Progenitor cell of endocrine pancreas (in vitro differentiated cells): ENCODE data around the gene HOXD11. TPM values are rescaled to one million over a fixed set of nuclear protein-coding genes. Genes with fewer than 3 reads are reported as not detected.
A peak's percentile ranks its signal among the peaks of the same experiment; 100 is the strongest.

Experiments
- DNase-seq: peaks from one replicate; pipeline ENCODE4 v3.0.0; 2021; ENCODE audit warnings: low spot score; ENCODE audit not compliant: unreplicated experiment
- H3K27ac Mint-ChIP-seq: 2 replicates; pipeline ENCODE4 v1.8.0; 2021; ENCODE audit warnings: mild to moderate bottlenecking, moderate library complexity, mixed read lengths
- H3K27me3 Mint-ChIP-seq: 2 replicates; pipeline ENCODE4 v1.8.0; 2021; ENCODE audit warnings: mixed read lengths
- H3K36me3 Mint-ChIP-seq: 2 replicates; pipeline ENCODE4 v1.8.0; 2022; ENCODE audit warnings: mixed read lengths; ENCODE audit not compliant: insufficient read depth
- H3K4me1 Mint-ChIP-seq: 2 replicates; pipeline ENCODE4 v1.8.0; 2021; ENCODE audit warnings: low read depth, mixed read lengths
- H3K4me3 Mint-ChIP-seq: 2 replicates; pipeline ENCODE4 v1.8.0; 2021; ENCODE audit warnings: low read depth, mild to moderate bottlenecking, moderate library complexity, mixed read lengths
- H3K9me3 Mint-ChIP-seq: 2 replicates; pipeline ENCODE4 v1.8.0; 2021; ENCODE audit warnings: low read depth, mixed read lengths
- CTCF ChIP-seq: fragments of 200-600 bp; sonication (generic); IDR thresholded peaks from one replicate; pipeline ENCODE4 v1.5.0; 2021; ENCODE audit warnings: antibody characterized with exemption, mild to moderate bottlenecking; ENCODE audit not compliant: unreplicated experiment
- total RNA-seq: library from RNA; stranded (reverse); gene quantifications from 2 replicates; pipeline ENCODE4 v1.2.1, GENCODE V29; 2021

The HOXD11 gene
- total RNA-seq, 1 donor from 2014 or later: not detected

- peak overlapping the region; percentile 57 for H3K27ac Mint-ChIP-seq
- H3K27me3 Mint-ChIP-seq: peaks cover 93% of the 10 kb centered on the region
- H3K4me3 Mint-ChIP-seq: peak overlapping the region; percentile 26
- H3K36me3 Mint-ChIP-seq: no peaks in the 10 kb centered on the region
- no peaks in the 10 kb centered on the region for H3K9me3 Mint-ChIP-seq
- H3K4me1 Mint-ChIP-seq: peaks cover 5% of the 10 kb centered on the region
- DNase-seq: no peak
- TF ChIP-seq CTCF: no peak
Measured at GRCh38 chr2:176082824-176083751, 24.0 kb upstream of the HOXD11 start.

GRCh38 chr2:176083796-176084261, 23.3 kb upstream of the HOXD11 start, which contains the start of gene EVX2:
Gene EVX2, minus strand, starts transcription at chr2:176083962. Its CDS starts 186 bp downstream, at chr2:176083776.
- peaks cover 93% of the 10 kb centered on the region for H3K27me3 Mint-ChIP-seq
- peak within 1 kb of the TSS; percentile 26 for H3K4me3 Mint-ChIP-seq
- peaks cover 6% of the 10 kb centered on the region for H3K4me1 Mint-ChIP-seq
- no peak for TF ChIP-seq CTCF
- H3K36me3 Mint-ChIP-seq: no peaks in the 10 kb centered on the region
- peak within 1 kb of the TSS; percentile 57 for H3K27ac Mint-ChIP-seq
- H3K9me3 Mint-ChIP-seq: no peaks in the 10 kb centered on the region
- DNase-seq: no peak

GRCh38 chr2:176084611-176085119, 22.4 kb upstream of the HOXD11 start:
- no peak for TF ChIP-seq CTCF
- peaks cover 93% of the 10 kb centered on the region for H3K27me3 Mint-ChIP-seq
- peaks cover 5% of the 10 kb centered on the region for H3K4me1 Mint-ChIP-seq
- H3K36me3 Mint-ChIP-seq: no peaks in the 10 kb centered on the region
- H3K27ac Mint-ChIP-seq: no peak overlapping the region
- no peaks in the 10 kb centered on the region for H3K9me3 Mint-ChIP-seq
- DNase-seq: no peak
- no peak overlapping the region for H3K4me3 Mint-ChIP-seq

GRCh38 chr2:176085120-176085788, 21.8 kb upstream of the HOXD11 start:
- Mint-ChIP-seq H3K27ac (peak overlapping the region; percentile 77), H3K9me3 (no peaks in the 10 kb centered on the region), H3K4me1 (peaks cover 5% of the 10 kb centered on the region), H3K4me3 (no peak overlapping the region), H3K27me3 (peaks cover 98% of the 10 kb centered on the region), H3K36me3 (no peaks in the 10 kb centered on the region)
- no peak for TF ChIP-seq CTCF
- no peak for DNase-seq
